CD4-positive, alpha-beta T cell treated with Interleukin-4 for 4 hours (primary cell): ENCODE measurements around the gene KRTAP5-8.
"Not testable (repeated sequence)": the region's sequence is repeated elsewhere in the genome, so short reads cannot be mapped to it uniquely, and the experiment has no call there.

Source experiments
- DNase-seq: peaks from one replicate; pipeline ENCODE4 v3.0.0-alpha.2; 2020

KRTAP5-8 gene

GRCh38 chr11:71575723-71576424 is 38.0 kb downstream of the KRTAP5-8 start:
- DNase-seq, result no peak

GRCh38 chr11:71576688-71577465 is 39.1 kb downstream of the KRTAP5-8 start:
- not testable (repeated sequence) for DNase-seq

- no peak for DNase-seq
Measured at GRCh38 chr11:71577469-71578004, 39.7 kb downstream of the KRTAP5-8 start.

- DNase-seq, result not testable (repeated sequence)
Measured at GRCh38 chr11:71579513-71579912, 41.7 kb downstream of the KRTAP5-8 start.

GRCh38 chr11:71580057-71581003 is 42.5 kb downstream of the KRTAP5-8 start:
- peak; percentile 37 for DNase-seq

- no peak for DNase-seq
Measured at GRCh38 chr11:71581826-71582225, 44.0 kb downstream of the KRTAP5-8 start.

- DNase-seq, result no peak
Measured at GRCh38 chr11:71582309-71582895, 44.6 kb downstream of the KRTAP5-8 start, which contains the start of gene KRTAP5-11. TSS of gene KRTAP5-11 (minus strand) at chr11:71582875. CDS start at chr11:71582837, 38 bp downstream.

- DNase-seq, result not testable (repeated sequence)
Measured at GRCh38 chr11:71582969-71583368, 45.1 kb downstream of the KRTAP5-8 start.

- DNase-seq, result not testable (repeated sequence)
Measured at GRCh38 chr11:71585673-71586072, 47.8 kb downstream of the KRTAP5-8 start.

GRCh38 chr11:71588314-71588713 is 50.5 kb downstream of the KRTAP5-8 start:
- DNase-seq, result not testable (repeated sequence)
